ENCODE measurements around the gene PPBP. TPM values are rescaled to one million over a fixed set of nuclear protein-coding genes. Genes with fewer than 3 reads are reported as not detected.

Gene PPBP
- polyA plus RNA-seq, 1 donor from 2014 or later, result not detected

DNA sequence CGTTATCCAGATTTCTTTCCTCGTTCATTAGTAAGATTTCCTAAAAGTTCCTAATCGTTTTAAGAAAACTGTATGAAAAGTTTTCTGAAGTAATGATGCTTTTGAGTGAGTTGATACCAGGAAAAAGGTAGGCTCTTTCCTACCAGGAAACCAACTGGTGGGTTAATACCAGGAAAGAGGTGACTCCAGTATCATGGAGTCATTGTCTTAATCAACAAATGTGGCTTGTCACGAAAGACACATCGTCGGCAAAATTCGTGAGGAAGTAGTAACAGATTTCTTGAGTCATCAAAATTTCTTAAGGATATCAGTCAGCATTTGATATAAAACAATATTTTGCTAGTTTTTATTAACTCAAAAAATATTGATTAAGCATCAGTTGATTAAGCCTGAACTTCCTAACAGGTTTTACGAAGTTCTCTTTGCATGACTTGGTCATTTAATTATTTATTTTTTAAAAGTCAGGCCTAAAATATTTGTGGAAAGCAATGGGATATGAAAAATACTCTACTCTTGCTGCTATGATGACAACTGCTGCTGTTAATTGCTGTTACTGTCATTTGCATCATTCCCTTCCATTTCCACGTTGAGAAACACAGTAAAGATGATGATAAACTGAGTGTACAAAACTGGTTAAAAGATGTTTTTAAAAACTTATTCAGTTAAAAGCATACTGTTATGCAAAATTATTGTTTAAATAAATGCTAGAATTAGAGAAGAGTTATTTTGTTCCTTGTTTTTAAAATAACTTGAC lies 3.2 kb upstream of the PPBP start:
- Histone ChIP-seq H3K9ac (ENCODE audit: low read length) (no peak overlapping the region), H3K27me3 (ENCODE audit: insufficient read depth, low read depth, low read length) (no peaks in the 10 kb centered on the region), H3K4me3 (ENCODE audit: low read length) (no peak overlapping the region), H3K4me2 (ENCODE audit: low read length) (no peak overlapping the region), H3K79me2 (replicated peaks; ENCODE audit: insufficient read depth, low read length) (no peaks in the 10 kb centered on the region), H2AFZ (ENCODE audit: low read depth, low read length) (no peak overlapping the region), H3K9me2 (ENCODE audit: insufficient read depth, low read length) (no peaks in the 10 kb centered on the region), H4K20me1 (ENCODE audit: insufficient read depth) (no peaks in the 10 kb centered on the region), H3K36me3 (ENCODE audit: insufficient read depth, low read length) (no peaks in the 10 kb centered on the region), H3F3A (ENCODE audit: insufficient read depth, low read length, poor library complexity, severe bottlenecking) (no peaks in the 10 kb centered on the region), H3K9me3 (ENCODE audit: low read length) (no peaks in the 10 kb centered on the region), H3K27ac (ENCODE audit: low read length) (no peak overlapping the region)
- TF ChIP-seq TAF1 (IDR thresholded peaks at IDR 0.05; ENCODE audit: low read depth) (no peak), SMC3 (conservative IDR thresholded peaks at IDR 0.05; ENCODE audit: poor library complexity) (no peak), POLR2AphosphoS5 (IDR thresholded peaks at IDR 0.05) (no peak), EZH2 (IDR thresholded peaks at IDR 0.05; ENCODE audit: borderline replicate concordance, insufficient read depth, low read length, poor library complexity, severe bottlenecking) (no peak), MXI1 (conservative IDR thresholded peaks at IDR 0.05; ENCODE audit: poor library complexity, severe bottlenecking) (no peak)
- TF ChIP-seq, protein P1, sequence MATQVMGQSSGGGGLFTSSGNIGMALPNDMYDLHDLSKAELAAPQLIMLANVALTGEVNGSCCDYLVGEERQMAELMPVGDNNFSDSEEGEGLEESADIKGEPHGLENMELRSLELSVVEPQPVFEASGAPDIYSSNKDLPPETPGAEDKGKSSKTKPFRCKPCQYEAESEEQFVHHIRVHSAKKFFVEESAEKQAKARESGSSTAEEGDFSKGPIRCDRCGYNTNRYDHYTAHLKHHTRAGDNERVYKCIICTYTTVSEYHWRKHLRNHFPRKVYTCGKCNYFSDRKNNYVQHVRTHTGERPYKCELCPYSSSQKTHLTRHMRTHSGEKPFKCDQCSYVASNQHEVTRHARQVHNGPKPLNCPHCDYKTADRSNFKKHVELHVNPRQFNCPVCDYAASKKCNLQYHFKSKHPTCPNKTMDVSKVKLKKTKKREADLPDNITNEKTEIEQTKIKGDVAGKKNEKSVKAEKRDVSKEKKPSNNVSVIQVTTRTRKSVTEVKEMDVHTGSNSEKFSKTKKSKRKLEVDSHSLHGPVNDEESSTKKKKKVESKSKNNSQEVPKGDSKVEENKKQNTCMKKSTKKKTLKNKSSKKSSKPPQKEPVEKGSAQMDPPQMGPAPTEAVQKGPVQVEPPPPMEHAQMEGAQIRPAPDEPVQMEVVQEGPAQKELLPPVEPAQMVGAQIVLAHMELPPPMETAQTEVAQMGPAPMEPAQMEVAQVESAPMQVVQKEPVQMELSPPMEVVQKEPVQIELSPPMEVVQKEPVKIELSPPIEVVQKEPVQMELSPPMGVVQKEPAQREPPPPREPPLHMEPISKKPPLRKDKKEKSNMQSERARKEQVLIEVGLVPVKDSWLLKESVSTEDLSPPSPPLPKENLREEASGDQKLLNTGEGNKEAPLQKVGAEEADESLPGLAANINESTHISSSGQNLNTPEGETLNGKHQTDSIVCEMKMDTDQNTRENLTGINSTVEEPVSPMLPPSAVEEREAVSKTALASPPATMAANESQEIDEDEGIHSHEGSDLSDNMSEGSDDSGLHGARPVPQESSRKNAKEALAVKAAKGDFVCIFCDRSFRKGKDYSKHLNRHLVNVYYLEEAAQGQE (IDR thresholded peaks at IDR 0.05; ENCODE audit: borderline replicate concordance), result no peak
- TF ChIP-seq, protein P2, sequence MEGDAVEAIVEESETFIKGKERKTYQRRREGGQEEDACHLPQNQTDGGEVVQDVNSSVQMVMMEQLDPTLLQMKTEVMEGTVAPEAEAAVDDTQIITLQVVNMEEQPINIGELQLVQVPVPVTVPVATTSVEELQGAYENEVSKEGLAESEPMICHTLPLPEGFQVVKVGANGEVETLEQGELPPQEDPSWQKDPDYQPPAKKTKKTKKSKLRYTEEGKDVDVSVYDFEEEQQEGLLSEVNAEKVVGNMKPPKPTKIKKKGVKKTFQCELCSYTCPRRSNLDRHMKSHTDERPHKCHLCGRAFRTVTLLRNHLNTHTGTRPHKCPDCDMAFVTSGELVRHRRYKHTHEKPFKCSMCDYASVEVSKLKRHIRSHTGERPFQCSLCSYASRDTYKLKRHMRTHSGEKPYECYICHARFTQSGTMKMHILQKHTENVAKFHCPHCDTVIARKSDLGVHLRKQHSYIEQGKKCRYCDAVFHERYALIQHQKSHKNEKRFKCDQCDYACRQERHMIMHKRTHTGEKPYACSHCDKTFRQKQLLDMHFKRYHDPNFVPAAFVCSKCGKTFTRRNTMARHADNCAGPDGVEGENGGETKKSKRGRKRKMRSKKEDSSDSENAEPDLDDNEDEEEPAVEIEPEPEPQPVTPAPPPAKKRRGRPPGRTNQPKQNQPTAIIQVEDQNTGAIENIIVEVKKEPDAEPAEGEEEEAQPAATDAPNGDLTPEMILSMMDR (IDR thresholded peaks at IDR 0.05; ENCODE audit: poor library complexity, severe bottlenecking), result no peak

DNA sequence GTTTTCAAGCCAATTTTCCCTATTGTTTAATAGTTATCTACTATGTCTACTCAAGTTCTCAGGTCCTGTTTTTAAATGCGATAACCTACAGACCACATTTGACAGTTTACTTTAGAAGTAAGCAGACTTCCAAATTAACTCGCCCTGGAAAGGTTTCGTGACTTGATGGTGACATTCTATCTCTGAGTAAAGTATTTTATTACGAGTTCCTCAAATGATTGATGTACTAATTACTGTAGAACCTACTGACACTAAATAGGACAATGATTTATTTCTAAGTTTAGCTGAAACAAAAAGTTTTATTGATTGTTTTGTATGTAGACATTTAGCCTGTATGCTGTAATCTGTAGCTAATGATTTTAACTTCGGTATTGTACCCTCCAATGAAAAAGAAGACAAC lies 1.9 kb upstream of the PPBP start:
- Histone ChIP-seq H3K9me3 (ENCODE audit: low read length) (no peaks in the 10 kb centered on the region), H2AFZ (ENCODE audit: low read depth, low read length) (no peak overlapping the region), H3F3A (ENCODE audit: insufficient read depth, low read length, poor library complexity, severe bottlenecking) (no peaks in the 10 kb centered on the region), H3K27me3 (ENCODE audit: insufficient read depth, low read depth, low read length) (no peaks in the 10 kb centered on the region), H4K20me1 (ENCODE audit: insufficient read depth) (no peaks in the 10 kb centered on the region), H3K9me2 (ENCODE audit: insufficient read depth, low read length) (no peaks in the 10 kb centered on the region), H3K27ac (ENCODE audit: low read length) (no peak overlapping the region), H3K36me3 (ENCODE audit: insufficient read depth, low read length) (no peaks in the 10 kb centered on the region), H3K79me2 (replicated peaks; ENCODE audit: insufficient read depth, low read length) (no peaks in the 10 kb centered on the region), H3K4me3 (ENCODE audit: low read length) (no peak overlapping the region), H3K4me2 (ENCODE audit: low read length) (no peak overlapping the region), H3K9ac (ENCODE audit: low read length) (no peak overlapping the region)
- TF ChIP-seq TAF1 (IDR thresholded peaks at IDR 0.05; ENCODE audit: low read depth) (no peak), EP300 (conservative IDR thresholded peaks at IDR 0.05; ENCODE audit: poor library complexity, severe bottlenecking) (no peak), MXI1 (conservative IDR thresholded peaks at IDR 0.05; ENCODE audit: poor library complexity, severe bottlenecking) (no peak), SMC3 (conservative IDR thresholded peaks at IDR 0.05; ENCODE audit: poor library complexity) (no peak), EZH2 (IDR thresholded peaks at IDR 0.05; ENCODE audit: borderline replicate concordance, insufficient read depth, low read length, poor library complexity, severe bottlenecking) (no peak), RAD21 (conservative IDR thresholded peaks at IDR 0.05) (no peak), POLR2AphosphoS5 (IDR thresholded peaks at IDR 0.05) (no peak)
- TF ChIP-seq, protein P2 (IDR thresholded peaks at IDR 0.05; ENCODE audit: poor library complexity, severe bottlenecking), result no peak
- TF ChIP-seq, protein P1 (IDR thresholded peaks at IDR 0.05; ENCODE audit: borderline replicate concordance), result no peak
